ENCODE results near the gene TWNK. TPM values are rescaled to one million over a fixed set of nuclear protein-coding genes. Genes with fewer than 3 reads are reported as not detected.

TWNK gene
- total RNA-seq, 1 experiment from 2014 or later: 28.2 TPM

DNA sequence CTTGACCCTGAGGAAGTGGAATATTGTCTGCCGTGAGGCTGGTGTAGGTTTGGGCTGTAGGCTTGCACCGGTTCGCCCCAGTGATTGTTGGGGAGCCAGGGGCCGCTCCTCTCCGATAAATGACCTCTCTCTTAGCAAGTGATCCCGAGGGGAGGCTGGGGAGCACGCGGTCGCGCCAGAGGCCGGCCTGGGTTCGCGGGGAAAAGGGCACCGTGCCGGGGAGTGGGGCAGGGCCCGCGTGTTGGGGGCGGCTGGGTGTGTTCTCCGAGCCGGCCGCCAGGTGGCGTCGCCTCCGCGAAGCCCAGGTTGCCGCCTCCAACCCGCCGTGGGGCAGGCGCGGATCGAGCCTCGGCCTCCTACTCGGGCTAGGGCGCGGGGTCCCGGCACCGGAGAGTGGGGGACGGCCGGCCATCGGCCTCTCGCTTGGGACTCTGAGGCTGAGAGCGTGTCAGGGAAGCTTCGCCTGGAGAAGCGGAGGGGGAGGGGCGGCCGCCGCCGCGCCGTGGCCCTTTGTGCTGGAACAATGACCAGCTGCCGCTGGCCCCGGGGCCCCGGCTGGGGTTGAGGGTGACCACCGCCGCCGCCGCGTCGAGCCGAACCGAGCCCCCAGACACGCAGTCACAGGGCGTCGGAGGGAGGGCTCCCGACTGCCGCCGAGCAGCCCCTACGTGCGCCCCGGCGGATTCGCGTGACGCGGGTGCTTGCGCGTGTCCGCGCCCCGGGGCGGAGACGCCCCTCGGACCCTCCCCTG lies 11.8 kb downstream of the TWNK start (continued):
- TF ChIP-seq ZNF396 (CRISPR knock-in tag; IDR thresholded peaks at IDR 0.05; ENCODE audit: borderline replicate concordance) (no peak), JUN (CRISPR knock-in tag; IDR thresholded peaks at IDR 0.05) (no peak), AR (CRISPR knock-in tag; IDR thresholded peaks at IDR 0.05) (no peak), GRHL2 (CRISPR knock-in tag; IDR thresholded peaks at IDR 0.05; ENCODE audit: insufficient replicate concordance, severe bottlenecking) (no peak), TCF7 (CRISPR knock-in tag; IDR thresholded peaks at IDR 0.05; ENCODE audit: low read depth) (no peak), NR2C2 (CRISPR knock-in tag; IDR thresholded peaks at IDR 0.05) (no peak), SOX15 (CRISPR knock-in tag; IDR thresholded peaks at IDR 0.05) (no peak), TP53 (CRISPR knock-in tag; IDR thresholded peaks at IDR 0.05) (0 out of 2 replicates have a peak, but pooled peaks have one; percentile 58), SMAD3 (CRISPR knock-in tag; IDR thresholded peaks at IDR 0.05; ENCODE audit: borderline replicate concordance) (no peak), ESRRA (CRISPR knock-in tag; IDR thresholded peaks at IDR 0.05; ENCODE audit: borderline replicate concordance) (peak; percentile 71; the same call in 1 of the 2 replicates), NR1H2 (CRISPR knock-in tag; IDR thresholded peaks at IDR 0.05) (no peak), ATF3 (CRISPR knock-in tag; conservative IDR thresholded peaks at IDR 0.05) (no peak), ZNF512 (CRISPR knock-in tag; IDR thresholded peaks at IDR 0.05; ENCODE audit: borderline replicate concordance) (no peak)
- TF ChIP-seq, protein P1, sequence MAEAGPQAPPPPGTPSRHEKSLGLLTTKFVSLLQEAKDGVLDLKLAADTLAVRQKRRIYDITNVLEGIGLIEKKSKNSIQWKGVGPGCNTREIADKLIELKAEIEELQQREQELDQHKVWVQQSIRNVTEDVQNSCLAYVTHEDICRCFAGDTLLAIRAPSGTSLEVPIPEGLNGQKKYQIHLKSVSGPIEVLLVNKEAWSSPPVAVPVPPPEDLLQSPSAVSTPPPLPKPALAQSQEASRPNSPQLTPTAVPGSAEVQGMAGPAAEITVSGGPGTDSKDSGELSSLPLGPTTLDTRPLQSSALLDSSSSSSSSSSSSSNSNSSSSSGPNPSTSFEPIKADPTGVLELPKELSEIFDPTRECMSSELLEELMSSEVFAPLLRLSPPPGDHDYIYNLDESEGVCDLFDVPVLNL (CRISPR knock-in tag; IDR thresholded peaks at IDR 0.05; ENCODE audit: borderline replicate concordance, low read depth): no peak
- TF ChIP-seq, protein P2, sequence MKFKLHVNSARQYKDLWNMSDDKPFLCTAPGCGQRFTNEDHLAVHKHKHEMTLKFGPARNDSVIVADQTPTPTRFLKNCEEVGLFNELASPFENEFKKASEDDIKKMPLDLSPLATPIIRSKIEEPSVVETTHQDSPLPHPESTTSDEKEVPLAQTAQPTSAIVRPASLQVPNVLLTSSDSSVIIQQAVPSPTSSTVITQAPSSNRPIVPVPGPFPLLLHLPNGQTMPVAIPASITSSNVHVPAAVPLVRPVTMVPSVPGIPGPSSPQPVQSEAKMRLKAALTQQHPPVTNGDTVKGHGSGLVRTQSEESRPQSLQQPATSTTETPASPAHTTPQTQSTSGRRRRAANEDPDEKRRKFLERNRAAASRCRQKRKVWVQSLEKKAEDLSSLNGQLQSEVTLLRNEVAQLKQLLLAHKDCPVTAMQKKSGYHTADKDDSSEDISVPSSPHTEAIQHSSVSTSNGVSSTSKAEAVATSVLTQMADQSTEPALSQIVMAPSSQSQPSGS (CRISPR knock-in tag; IDR thresholded peaks at IDR 0.05; ENCODE audit: borderline replicate concordance, low read depth): no peak

DNA sequence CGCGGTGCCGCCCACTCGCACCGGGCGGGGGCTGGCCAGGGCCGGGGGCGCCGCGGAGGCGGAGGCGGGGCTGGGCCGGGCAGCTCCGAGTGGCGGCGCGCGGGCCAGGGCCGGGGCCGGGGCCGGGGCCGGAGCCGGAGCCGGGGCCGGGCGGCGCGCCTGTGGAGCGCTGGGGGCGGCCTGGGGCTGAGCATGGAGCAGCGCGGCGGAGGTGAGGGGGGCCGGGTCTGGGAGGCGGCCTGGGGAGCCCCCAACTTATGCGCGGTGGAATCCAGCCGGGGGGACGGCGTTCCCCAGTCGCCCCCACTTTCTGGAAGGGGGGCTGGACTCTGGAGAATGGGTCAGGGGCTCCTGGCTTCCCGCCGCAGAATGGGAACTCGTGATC lies 12.4 kb downstream of the TWNK start, which contains the start of gene LZTS2:
Gene LZTS2 (plus strand): TSS at position 67 of the 385 bp plus-strand sequence. CDS start 2,731 bp downstream, outside the sequence.
- ChIA-PET POLR2A (interaction anchor here (1.8 to 3.4 kb wide), 2 partner anchors 8 to 15 kb away, joined by 5 to 14 read pairs; no protein-coding TSS in a partner anchor), CTCF (interaction anchor here (0.6 to 13.4 kb wide), 12 partner anchors 9 to 400 kb away, joined by 3 to 277 read pairs (median 4); partner anchors contain the start of genes PDZD7, SEMA4G and SFXN3)
- Mint-ChIP-seq H3K27ac (peak within 1 kb of the TSS; percentile 95), H3K9me3 (no peaks in the 10 kb centered on the region), H3K27me3 (ENCODE audit: low read depth) (no peaks in the 10 kb centered on the region), H3K4me3 (peak within 1 kb of the TSS; percentile 85), H3K4me1 (peaks cover 27% of the 10 kb centered on the region), H3K36me3 (peaks cover 5% of the 10 kb centered on the region)
- ATAC-seq: peak; percentile 0; the same call in 1 of the 2 replicates
- no peak for DNase-seq (ENCODE audit: low spot score)
- TF ChIP-seq KAT7 (CRISPR knock-in tag; IDR thresholded peaks at IDR 0.05; ENCODE audit: borderline replicate concordance): no peak
- no peak for TF ChIP-seq PRDM15 (CRISPR knock-in tag; IDR thresholded peaks at IDR 0.05)
- no peak for TF ChIP-seq AFF4 (CRISPR knock-in tag; IDR thresholded peaks at IDR 0.05; ENCODE audit: borderline replicate concordance)
- no peak for TF ChIP-seq ATF1 (CRISPR knock-in tag; IDR thresholded peaks at IDR 0.05)
- no peak for TF ChIP-seq GTF2I (CRISPR knock-in tag; conservative IDR thresholded peaks at IDR 0.05)
